ENCODE results near the gene HEATR9. TPM values are rescaled to one million over a fixed set of nuclear protein-coding genes. Genes with fewer than 3 reads are reported as not detected.

HEATR9 gene
- polyA plus RNA-seq, 3 donors, result not detected

DNA sequence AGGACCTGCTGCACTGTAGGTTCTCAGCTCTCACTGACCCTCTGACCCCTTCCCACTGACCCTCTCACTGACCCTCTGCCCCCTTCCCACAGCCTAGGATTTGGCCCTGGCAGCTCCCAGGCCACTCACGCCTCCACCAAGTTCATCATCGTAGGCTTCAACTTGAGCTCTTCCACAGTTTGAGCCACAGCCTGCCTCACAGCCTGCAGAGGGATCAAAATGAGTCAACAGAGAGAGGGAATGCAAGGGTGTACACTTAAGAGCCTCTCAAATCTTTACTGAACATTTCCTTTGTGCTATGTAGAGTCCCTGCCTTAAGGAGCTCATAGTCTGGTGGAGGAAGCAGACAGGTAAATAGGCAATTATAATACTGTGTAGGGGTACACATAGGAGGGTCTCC is 12.1 kb downstream of the HEATR9 start:
- 100% methylated on average over 2 of the region's 2 CpGs for WGBS (ENCODE audit: insufficient coverage)
- Histone ChIP-seq H3K27me3 (ENCODE audit: control insufficient read depth in 2 of 2, insufficient read depth in 2 of 2, low read length in 2 of 2) (no peaks in the 10 kb centered on the region), H3K4me3 (replicated peaks in 1 of 3; ENCODE audit: low read depth in 2 of 3, low read length in 3 of 3) (no peak overlapping the region), H3K79me2 (ENCODE audit: insufficient read depth, low read length) (no peaks in the 10 kb centered on the region), H3K9me3 (replicated peaks in 1 of 2; ENCODE audit: control insufficient read depth in 1 of 2, insufficient read depth in 1 of 2, low read length in 2 of 2) (no peaks in the 10 kb centered on the region), H3K9ac (ENCODE audit: insufficient read depth, low read length, poor library complexity, severe bottlenecking) (no peak overlapping the region), H2AFZ (ENCODE audit: insufficient read depth, low read depth, low read length, poor library complexity, severe bottlenecking) (no peak overlapping the region), H3K4me2 (replicated peaks; ENCODE audit: extremely low read depth, low read length, poor library complexity, severe bottlenecking) (no peak overlapping the region), H3K4me1 (ENCODE audit: control insufficient read depth in 1 of 2, insufficient read depth in 2 of 2, low read length in 2 of 2) (peaks cover 0 to 11% of the 10 kb centered on the region in 2 donors), H3K27ac (ENCODE audit: low read depth in 1 of 2, low read length in 2 of 2) (no peak overlapping the region), H3K36me3 (replicated peaks in 1 of 2; ENCODE audit: control insufficient read depth in 1 of 2, insufficient read depth in 2 of 2, low read length in 2 of 2) (peaks cover 0 to 16% of the 10 kb centered on the region in 2 donors), H4K20me1 (ENCODE audit: insufficient read depth, low read length) (no peaks in the 10 kb centered on the region)
- Mint-ChIP-seq H3K27me3 (ENCODE audit: low read depth in 3 of 3) (no peaks in the 10 kb centered on the region), H3K36me3 (peaks cover 19 to 24% of the 10 kb centered on the region in 2 donors), H3K27ac (no peak overlapping the region), H3K4me3 (no peak overlapping the region), H3K9me3 (no peaks in the 10 kb centered on the region), H3K4me1 (peaks cover 7% of the 10 kb centered on the region)
- no peak for DNase-seq
- TF ChIP-seq, protein P1, sequence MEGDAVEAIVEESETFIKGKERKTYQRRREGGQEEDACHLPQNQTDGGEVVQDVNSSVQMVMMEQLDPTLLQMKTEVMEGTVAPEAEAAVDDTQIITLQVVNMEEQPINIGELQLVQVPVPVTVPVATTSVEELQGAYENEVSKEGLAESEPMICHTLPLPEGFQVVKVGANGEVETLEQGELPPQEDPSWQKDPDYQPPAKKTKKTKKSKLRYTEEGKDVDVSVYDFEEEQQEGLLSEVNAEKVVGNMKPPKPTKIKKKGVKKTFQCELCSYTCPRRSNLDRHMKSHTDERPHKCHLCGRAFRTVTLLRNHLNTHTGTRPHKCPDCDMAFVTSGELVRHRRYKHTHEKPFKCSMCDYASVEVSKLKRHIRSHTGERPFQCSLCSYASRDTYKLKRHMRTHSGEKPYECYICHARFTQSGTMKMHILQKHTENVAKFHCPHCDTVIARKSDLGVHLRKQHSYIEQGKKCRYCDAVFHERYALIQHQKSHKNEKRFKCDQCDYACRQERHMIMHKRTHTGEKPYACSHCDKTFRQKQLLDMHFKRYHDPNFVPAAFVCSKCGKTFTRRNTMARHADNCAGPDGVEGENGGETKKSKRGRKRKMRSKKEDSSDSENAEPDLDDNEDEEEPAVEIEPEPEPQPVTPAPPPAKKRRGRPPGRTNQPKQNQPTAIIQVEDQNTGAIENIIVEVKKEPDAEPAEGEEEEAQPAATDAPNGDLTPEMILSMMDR (IDR thresholded peaks at IDR 0.05), result no peak
- intact Hi-C loops (cut with micrococcal nuclease), result no loop called here

DNA sequence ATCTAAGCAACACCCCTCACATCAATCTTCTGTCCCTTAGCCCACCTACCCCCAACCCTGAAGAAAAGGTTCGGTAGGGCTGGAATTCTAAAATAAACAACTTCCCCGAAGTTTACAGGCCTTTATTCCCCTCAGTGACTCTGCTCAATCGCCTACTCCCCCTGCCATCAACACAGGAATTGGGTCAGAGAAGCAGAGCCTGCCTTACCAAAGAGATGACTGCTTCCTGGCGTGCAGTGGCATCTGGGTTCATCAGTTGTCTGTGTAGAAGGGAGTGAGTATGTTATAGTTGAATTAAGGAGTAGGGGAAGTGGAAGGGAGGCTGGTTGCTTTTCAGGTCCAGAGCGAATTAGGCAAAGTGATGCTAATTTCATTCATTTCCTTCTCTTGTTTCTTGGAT is 12.7 kb downstream of the HEATR9 start:
- no peaks in the 10 kb centered on the region for H3K27me3 Mint-ChIP-seq (ENCODE audit: low read depth in 3 of 3)
- intact Hi-C loops (cut with micrococcal nuclease), result no loop called here
- Histone ChIP-seq H2AFZ (ENCODE audit: insufficient read depth, low read depth, low read length, poor library complexity, severe bottlenecking) (no peak overlapping the region), H3K4me1 (ENCODE audit: control insufficient read depth in 1 of 2, insufficient read depth in 2 of 2, low read length in 2 of 2) (peaks cover 0 to 11% of the 10 kb centered on the region in 2 donors), H3K9ac (ENCODE audit: insufficient read depth, low read length, poor library complexity, severe bottlenecking) (no peak overlapping the region), H3K4me2 (replicated peaks; ENCODE audit: extremely low read depth, low read length, poor library complexity, severe bottlenecking) (no peak overlapping the region), H4K20me1 (ENCODE audit: insufficient read depth, low read length) (no peaks in the 10 kb centered on the region), H3K4me3 (replicated peaks in 1 of 3; ENCODE audit: low read depth in 2 of 3, low read length in 3 of 3) (no peak overlapping the region), H3K27ac (ENCODE audit: low read depth in 1 of 2, low read length in 2 of 2) (no peak overlapping the region), H3K9me3 (replicated peaks in 1 of 2; ENCODE audit: control insufficient read depth in 1 of 2, insufficient read depth in 1 of 2, low read length in 2 of 2) (no peaks in the 10 kb centered on the region), H3K27me3 (ENCODE audit: control insufficient read depth in 2 of 2, insufficient read depth in 2 of 2, low read length in 2 of 2) (no peaks in the 10 kb centered on the region), H3K36me3 (replicated peaks in 1 of 2; ENCODE audit: control insufficient read depth in 1 of 2, insufficient read depth in 2 of 2, low read length in 2 of 2) (peaks cover 0 to 21% of the 10 kb centered on the region in 2 donors), H3K79me2 (ENCODE audit: insufficient read depth, low read length) (no peaks in the 10 kb centered on the region)
- no peak overlapping the region for H3K27ac Mint-ChIP-seq
- WGBS (ENCODE audit: insufficient coverage), result 100% methylated on average over 2 of the region's 5 CpGs
- no peak for DNase-seq
- H3K9me3 Mint-ChIP-seq, result no peaks in the 10 kb centered on the region
- no peak overlapping the region for H3K4me3 Mint-ChIP-seq
- peaks cover 7% of the 10 kb centered on the region for H3K4me1 Mint-ChIP-seq
- H3K36me3 Mint-ChIP-seq, result peaks cover 25 to 30% of the 10 kb centered on the region in 2 donors
- TF ChIP-seq, protein P1 (IDR thresholded peaks at IDR 0.05), result no peak
